HepG2 (cell line): ENCODE results near the gene KLF16. TPM values are rescaled to one million over a fixed set of nuclear protein-coding genes. Genes with fewer than 3 reads are reported as not detected.

Experiments
- ETV5 ChIP-seq: IDR thresholded peaks from 2 replicates; pipeline ENCODE4 v1.6.1; 2018; ENCODE audit warnings: missing biosample characterization, missing genetic modification reagents, inconsistent platforms, borderline replicate concordance
- GZF1 ChIP-seq: sonication (generic); formaldehyde crosslinking; IDR thresholded peaks from 2 replicates; pipeline ENCODE4 v1.5.1; 2020; ENCODE audit warnings: mild to moderate bottlenecking, missing genetic modification reagents
- MBD4 ChIP-seq: IDR thresholded peaks from 2 replicates; pipeline ENCODE4 v1.6.1; 2012; ENCODE audit warnings: low read length, inconsistent platforms, borderline replicate concordance
- NFATC3 ChIP-seq: sonication (generic); formaldehyde crosslinking; IDR thresholded peaks from 2 replicates; pipeline ENCODE4 v1.5.1; 2020; ENCODE audit warnings: mild to moderate bottlenecking, missing genetic modification reagents
- POLR2A ChIP-seq, 2 experiments: IDR thresholded peaks; 2 replicates each; pipeline ENCODE4 v1.6.1; 2011; ENCODE audit warnings: low read depth in 2 of 2, low read length in 2 of 2, mild to moderate bottlenecking in 1 of 2, moderate library complexity in 1 of 2; ENCODE audit not compliant: insufficient read depth in 1 of 2
- TOPORS ChIP-seq: sonication (generic); formaldehyde crosslinking; IDR thresholded peaks from 2 replicates; pipeline ENCODE4 v1.8.0; 2023; ENCODE audit warnings: mild to moderate bottlenecking, missing genetic modification reagents
- ZBTB42 ChIP-seq: sonication (generic); formaldehyde crosslinking; IDR thresholded peaks from 2 replicates; pipeline ENCODE4 v1.5.0; 2020; ENCODE audit warnings: mild to moderate bottlenecking, missing genetic modification reagents
- ZNF12 ChIP-seq: sonication (generic); formaldehyde crosslinking; IDR thresholded peaks from 2 replicates; pipeline ENCODE4 v1.5.0; 2020; ENCODE audit warnings: missing genetic modification reagents
- ZNF143 ChIP-seq: sonication (generic); formaldehyde crosslinking; IDR thresholded peaks from 2 replicates; pipeline ENCODE4 v1.4.0; 2020; ENCODE audit warnings: missing genetic modification reagents
- ZNF251 ChIP-seq: sonication (generic); formaldehyde crosslinking; IDR thresholded peaks from 2 replicates; pipeline ENCODE4 v1.9.0; 2021; ENCODE audit warnings: mild to moderate bottlenecking, missing genetic modification reagents
- ZNF430 ChIP-seq: sonication (generic); formaldehyde crosslinking; IDR thresholded peaks from 2 replicates; pipeline ENCODE4 v1.9.0; 2021; ENCODE audit warnings: mild to moderate bottlenecking, missing genetic modification reagents
- ZNF589 ChIP-seq: sonication (generic); formaldehyde crosslinking; conservative IDR thresholded peaks from 2 replicates; pipeline ENCODE4 v1.8.0; 2022; ENCODE audit warnings: mild to moderate bottlenecking, moderate library complexity, missing genetic modification reagents
- ZNF615 ChIP-seq: sonication (generic); formaldehyde crosslinking; IDR thresholded peaks from 2 replicates; pipeline ENCODE4 v1.5.0; 2020; ENCODE audit warnings: mild to moderate bottlenecking, missing genetic modification reagents, borderline replicate concordance
- ZNF619 ChIP-seq: sonication (generic); formaldehyde crosslinking; IDR thresholded peaks from 2 replicates; pipeline ENCODE4 v1.4.0; 2020; ENCODE audit warnings: mild to moderate bottlenecking, missing genetic modification reagents
- ZNF670 ChIP-seq: sonication (generic); formaldehyde crosslinking; IDR thresholded peaks from 2 replicates; pipeline ENCODE4 v1.8.0; 2022; ENCODE audit warnings: mild to moderate bottlenecking, missing genetic modification reagents, borderline replicate concordance
- ZNF816 ChIP-seq: sonication (generic); formaldehyde crosslinking; IDR thresholded peaks from 2 replicates; pipeline ENCODE4 v1.8.0; 2022; ENCODE audit warnings: missing genetic modification reagents, mild to moderate bottlenecking, borderline replicate concordance
- ZZZ3 ChIP-seq: sonication (generic); formaldehyde crosslinking; IDR thresholded peaks from 2 replicates; pipeline ENCODE4 v1.4.0; 2020; ENCODE audit warnings: missing genetic modification reagents, mild to moderate bottlenecking, borderline replicate concordance
- polyA plus RNA-seq, 8 experiments: library from polyadenylated mRNA; depleted of rRNA in 3 of 8; stranded (reverse) in 7 of 8; unstranded in 1 of 8; fragments of >200 nt; fragmentation: Illumina TruSeq in 4 of 8; extraction: Trizol in 4 of 8; gene quantifications; 2 replicates each; pipeline versions ENCODE4 v1.2.1 to v1.2.3, GENCODE V29; 2011 to 2016; ENCODE audit warnings: low read depth in 4 of 8, missing spikeins in 1 of 8, mixed read lengths in 1 of 8; ENCODE audit not compliant: insufficient read depth in 1 of 8
- total RNA-seq, 5 experiments: library from RNA; depleted of rRNA; stranded (reverse); fragments of >200 nt; fragmentation: Illumina TruSeq; extraction: Trizol; gene quantifications; 2 replicates each; pipeline ENCODE4 v1.2.3, GENCODE V29; 2016; ENCODE audit warnings: low read depth in 1 of 5
- TF ChIP-seq, protein P1 (sequence below): IDR thresholded peaks from 2 replicates; pipeline ENCODE4 v1.6.1; 2016; ENCODE audit warnings: low read depth
- TF ChIP-seq, protein P2 (sequence below): sonication (generic); IDR thresholded peaks from 2 replicates; pipeline ENCODE4 v1.6.1; 2016; ENCODE audit warnings: low read depth, borderline replicate concordance
- TF ChIP-seq, protein P3 (sequence below): sonication (generic); formaldehyde crosslinking; IDR thresholded peaks from 2 replicates; pipeline ENCODE4 v1.8.1; 2023; ENCODE audit warnings: mild to moderate bottlenecking, missing genetic modification reagents, borderline replicate concordance
- TF ChIP-seq, protein P4 (sequence below): sonication (generic); formaldehyde crosslinking; IDR thresholded peaks from 2 replicates; pipeline ENCODE4 v1.8.1; 2023; ENCODE audit warnings: missing genetic modification reagents, mild to moderate bottlenecking, borderline replicate concordance
- TF ChIP-seq, protein P5 (sequence below): sonication (generic); formaldehyde crosslinking; IDR thresholded peaks from 2 replicates; pipeline ENCODE4 v1.5.1; 2020; ENCODE audit warnings: mild to moderate bottlenecking, missing genetic modification reagents, borderline replicate concordance
- TF ChIP-seq, protein P6 (sequence below): sonication (generic); formaldehyde crosslinking; IDR thresholded peaks from 2 replicates; pipeline ENCODE4 v1.4.0; 2020; ENCODE audit warnings: missing genetic modification reagents
- TF ChIP-seq, protein P7 (sequence below), 2 experiments: fragments of 450-650 bp in 1 of 2; sonication (generic) in 1 of 2; formaldehyde crosslinking; IDR thresholded peaks; 2 replicates each; pipeline versions ENCODE4 v1.5.0 to v1.8.0; 2020 to 2022; ENCODE audit warnings: mild to moderate bottlenecking in 1 of 2, missing genetic modification reagents in 1 of 2

KLF16 gene
- total and polyA plus RNA-seq, 2 of the 13 experiments (the other 11 are each of a cell fraction or from before 2014, with no cell fraction given) = 3.5 to 6.7 TPM

DNA sequence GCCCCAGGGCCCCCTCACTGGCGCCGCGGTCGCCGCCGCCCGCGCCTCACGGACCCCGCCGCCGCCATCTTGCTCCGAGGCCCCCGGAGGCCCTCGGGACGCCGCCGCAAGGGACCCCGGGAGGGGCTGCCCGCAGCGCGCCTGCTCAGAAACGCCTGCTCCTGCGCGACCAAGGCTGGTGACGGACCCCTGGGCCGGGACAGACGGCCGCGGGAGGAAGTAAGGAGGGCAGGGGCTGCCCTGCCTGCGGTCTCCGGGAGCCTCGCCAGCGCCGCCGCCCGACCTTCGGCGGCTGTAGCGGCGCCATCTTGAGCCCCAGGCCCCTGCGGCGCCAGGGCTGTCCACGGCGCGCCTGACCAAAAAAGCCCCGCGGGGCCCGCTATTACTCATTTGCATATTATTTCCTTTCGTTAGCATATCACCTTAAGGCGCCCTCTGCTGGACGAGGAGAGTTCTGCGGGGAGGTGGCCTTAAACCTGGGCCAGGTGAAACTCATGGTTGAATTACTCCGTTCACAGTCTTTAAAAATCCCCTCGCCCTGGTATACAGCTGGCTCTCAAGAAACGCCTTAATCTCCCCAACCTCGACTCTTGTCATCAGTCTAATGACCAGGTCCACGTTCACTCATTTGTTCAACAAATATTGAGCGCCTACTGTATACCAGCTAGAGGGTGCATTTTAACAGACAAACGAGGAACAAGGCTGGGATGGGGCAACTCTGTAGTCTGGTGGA is 14.8 kb downstream of the KLF16 start, which contains the start of gene REXO1 (continued):
- TF ChIP-seq, protein P1, sequence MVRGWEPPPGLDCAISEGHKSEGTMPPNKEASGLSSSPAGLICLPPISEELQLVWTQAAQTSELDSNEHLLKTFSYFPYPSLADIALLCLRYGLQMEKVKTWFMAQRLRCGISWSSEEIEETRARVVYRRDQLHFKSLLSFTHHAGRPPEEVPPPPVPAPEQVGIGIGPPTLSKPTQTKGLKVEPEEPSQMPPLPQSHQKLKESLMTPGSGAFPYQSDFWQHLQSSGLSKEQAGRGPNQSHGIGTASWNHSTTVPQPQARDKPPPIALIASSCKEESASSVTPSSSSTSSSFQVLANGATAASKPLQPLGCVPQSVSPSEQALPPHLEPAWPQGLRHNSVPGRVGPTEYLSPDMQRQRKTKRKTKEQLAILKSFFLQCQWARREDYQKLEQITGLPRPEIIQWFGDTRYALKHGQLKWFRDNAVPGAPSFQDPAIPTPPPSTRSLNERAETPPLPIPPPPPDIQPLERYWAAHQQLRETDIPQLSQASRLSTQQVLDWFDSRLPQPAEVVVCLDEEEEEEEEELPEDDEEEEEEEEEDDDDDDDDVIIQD = no peak
- TF ChIP-seq NFATC3 (CRISPR knock-in tag) = no peak
- TF ChIP-seq GZF1 (CRISPR knock-in tag) = no peak
- no peak for TF ChIP-seq ZNF619 (CRISPR knock-in tag)
- TF ChIP-seq ETV5 (CRISPR knock-in tag) = peak; percentile 23; the same call in 1 of the 2 replicates
- no peak for TF ChIP-seq MBD4
- TF ChIP-seq, protein P2, sequence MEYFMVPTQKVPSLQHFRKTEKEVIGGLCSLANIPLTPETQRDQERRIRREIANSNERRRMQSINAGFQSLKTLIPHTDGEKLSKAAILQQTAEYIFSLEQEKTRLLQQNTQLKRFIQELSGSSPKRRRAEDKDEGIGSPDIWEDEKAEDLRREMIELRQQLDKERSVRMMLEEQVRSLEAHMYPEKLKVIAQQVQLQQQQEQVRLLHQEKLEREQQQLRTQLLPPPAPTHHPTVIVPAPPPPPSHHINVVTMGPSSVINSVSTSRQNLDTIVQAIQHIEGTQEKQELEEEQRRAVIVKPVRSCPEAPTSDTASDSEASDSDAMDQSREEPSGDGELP = no peak; the same call in 1 of the 2 replicates
- TF ChIP-seq ZNF670 (CRISPR knock-in tag) = no peak
- TF ChIP-seq ZNF12 (CRISPR knock-in tag) = peak; percentile 18; the same call in 1 of the 2 replicates
- TF ChIP-seq ZNF251 (CRISPR knock-in tag) = no peak
- TF ChIP-seq ZNF430 (CRISPR knock-in tag) = 0 out of 2 replicates have a peak, but pooled peaks have one; percentile 52
- no peak for TF ChIP-seq ZNF816
- TF ChIP-seq ZZZ3 = no peak
- TF ChIP-seq, protein P3, sequence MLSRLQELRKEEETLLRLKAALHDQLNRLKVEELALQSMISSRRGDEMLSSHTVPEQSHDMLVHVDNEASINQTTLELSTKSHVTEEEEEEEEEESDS (CRISPR knock-in tag) = no peak
- no peak for TF ChIP-seq ZNF615
- TF ChIP-seq TOPORS = no peak
- TF ChIP-seq, protein P4, sequence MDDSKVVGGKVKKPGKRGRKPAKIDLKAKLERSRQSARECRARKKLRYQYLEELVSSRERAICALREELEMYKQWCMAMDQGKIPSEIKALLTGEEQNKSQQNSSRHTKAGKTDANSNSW (CRISPR knock-in tag) = no peak
- TF ChIP-seq, protein P5, sequence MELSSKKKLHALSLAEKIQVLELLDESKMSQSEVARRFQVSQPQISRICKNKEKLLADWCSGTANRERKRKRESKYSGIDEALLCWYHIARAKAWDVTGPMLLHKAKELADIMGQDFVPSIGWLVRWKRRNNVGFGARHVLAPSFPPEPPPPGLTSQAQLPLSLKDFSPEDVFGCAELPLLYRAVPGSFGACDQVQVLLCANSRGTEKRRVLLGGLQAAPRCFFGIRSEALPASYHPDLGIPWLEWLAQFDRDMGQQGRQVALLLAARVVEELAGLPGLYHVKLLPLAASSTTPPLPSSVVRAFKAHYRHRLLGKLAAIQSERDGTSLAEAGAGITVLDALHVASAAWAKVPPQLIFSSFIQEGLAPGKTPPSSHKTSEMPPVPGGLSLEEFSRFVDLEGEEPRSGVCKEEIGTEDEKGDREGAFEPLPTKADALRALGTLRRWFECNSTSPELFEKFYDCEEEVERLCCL (CRISPR knock-in tag) = no peak
- TF ChIP-seq ZNF589 (CRISPR knock-in tag) = no peak
- TF ChIP-seq, protein P6, sequence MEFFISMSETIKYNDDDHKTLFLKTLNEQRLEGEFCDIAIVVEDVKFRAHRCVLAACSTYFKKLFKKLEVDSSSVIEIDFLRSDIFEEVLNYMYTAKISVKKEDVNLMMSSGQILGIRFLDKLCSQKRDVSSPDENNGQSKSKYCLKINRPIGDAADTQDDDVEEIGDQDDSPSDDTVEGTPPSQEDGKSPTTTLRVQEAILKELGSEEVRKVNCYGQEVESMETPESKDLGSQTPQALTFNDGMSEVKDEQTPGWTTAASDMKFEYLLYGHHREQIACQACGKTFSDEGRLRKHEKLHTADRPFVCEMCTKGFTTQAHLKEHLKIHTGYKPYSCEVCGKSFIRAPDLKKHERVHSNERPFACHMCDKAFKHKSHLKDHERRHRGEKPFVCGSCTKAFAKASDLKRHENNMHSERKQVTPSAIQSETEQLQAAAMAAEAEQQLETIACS = no peak
- TF ChIP-seq POLR2A (IDR thresholded peaks at IDR 0.05; ENCODE audit: insufficient read depth in 1 of 2, low read depth in 2 of 2, low read length in 2 of 2) = peak; percentile 39 to 92; a peak in 3 of 4 replicates
- no peak for TF ChIP-seq ZBTB42 (CRISPR knock-in tag)
- TF ChIP-seq, protein P7, sequence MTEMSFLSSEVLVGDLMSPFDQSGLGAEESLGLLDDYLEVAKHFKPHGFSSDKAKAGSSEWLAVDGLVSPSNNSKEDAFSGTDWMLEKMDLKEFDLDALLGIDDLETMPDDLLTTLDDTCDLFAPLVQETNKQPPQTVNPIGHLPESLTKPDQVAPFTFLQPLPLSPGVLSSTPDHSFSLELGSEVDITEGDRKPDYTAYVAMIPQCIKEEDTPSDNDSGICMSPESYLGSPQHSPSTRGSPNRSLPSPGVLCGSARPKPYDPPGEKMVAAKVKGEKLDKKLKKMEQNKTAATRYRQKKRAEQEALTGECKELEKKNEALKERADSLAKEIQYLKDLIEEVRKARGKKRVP (CRISPR knock-in tag; IDR thresholded peaks at IDR 0.05) = no peak
- peak; percentile 91 for TF ChIP-seq ZNF143 (CRISPR knock-in tag)
